Neuronal stem cell (in vitro differentiated cells): ENCODE measurements around the gene TTLL3.
"Not testable (repeated sequence)": the region's sequence is repeated elsewhere in the genome, so short reads cannot be mapped to it uniquely, and the experiment has no call there.

Experiments
- DNase-seq: peaks from one replicate; pipeline ENCODE4 v3.0.0-alpha.2; 2013; ENCODE audit warnings: low spot score
- H2AFZ ChIP-seq: one replicate; pipeline ENCODE4 v1.6.1; 2013; ENCODE audit warnings: mild to moderate bottlenecking, low read length, inconsistent platforms
- H2AK5ac ChIP-seq: 2 replicates; pipeline ENCODE4 v1.6.1; 2013; ENCODE audit warnings: low read depth, mild to moderate bottlenecking, inconsistent platforms, low read length, moderate library complexity, mixed read lengths
- H2BK120ac ChIP-seq: 2 replicates; pipeline ENCODE4 v1.6.1; 2013; ENCODE audit warnings: low read depth, mild to moderate bottlenecking, inconsistent platforms, low read length, moderate library complexity, mixed read lengths
- H2BK12ac ChIP-seq: one replicate; pipeline ENCODE4 v1.6.1; 2013; ENCODE audit warnings: low read length, inconsistent platforms
- H2BK15ac ChIP-seq: 2 replicates; pipeline ENCODE4 v1.6.1; 2013; ENCODE audit warnings: mild to moderate bottlenecking, low read length, inconsistent platforms, mixed read lengths
- H2BK5ac ChIP-seq: one replicate; pipeline ENCODE4 v1.6.1; 2013; ENCODE audit warnings: inconsistent platforms, mild to moderate bottlenecking, low read length, moderate library complexity
- H3K14ac ChIP-seq: one replicate; pipeline ENCODE4 v1.6.1; 2013; ENCODE audit warnings: low read length, inconsistent platforms
- H3K18ac ChIP-seq: 2 replicates; pipeline ENCODE4 v1.6.1; 2013; ENCODE audit warnings: low read length, inconsistent platforms
- H3K23ac ChIP-seq: 2 replicates; pipeline ENCODE4 v1.6.1; 2013; ENCODE audit warnings: low read depth, mild to moderate bottlenecking, mixed read lengths, low read length, inconsistent platforms; ENCODE audit not compliant: poor library complexity
- H3K27ac ChIP-seq: replicated peaks from 3 replicates; pipeline ENCODE4 v1.5.1; 2013; ENCODE audit warnings: low read length, inconsistent platforms
- H3K27me3 ChIP-seq, 3 experiments: 2 replicates each; pipeline ENCODE4 v1.6.1; 2013; ENCODE audit warnings: low read length in 3 of 3, mild to moderate bottlenecking in 2 of 3, inconsistent platforms in 1 of 3, low read depth in 1 of 3, mixed read lengths in 1 of 3, moderate library complexity in 1 of 3; ENCODE audit not compliant: control insufficient read depth in 3 of 3, insufficient read depth in 3 of 3
- H3K36me3 ChIP-seq, 2 donors: replicated peaks in 1 of 2; 2 replicates each; pipeline ENCODE4 v1.6.1; 2013; ENCODE audit warnings: low read length in 2 of 2; ENCODE audit not compliant: control insufficient read depth in 2 of 2, insufficient read depth in 2 of 2
- H3K4ac ChIP-seq: 2 replicates; pipeline ENCODE4 v1.6.1; 2013; ENCODE audit warnings: inconsistent platforms, mild to moderate bottlenecking, low read length, moderate library complexity
- H3K4me1 ChIP-seq, 2 donors: 1 replicate in 1 of 2; 2 replicates in 1 of 2; pipeline ENCODE4 v1.6.1; 2013; ENCODE audit warnings: low read length in 2 of 2, low read depth in 1 of 2; ENCODE audit not compliant: control insufficient read depth in 2 of 2, insufficient read depth in 1 of 2
- H3K4me2 ChIP-seq: one replicate; pipeline ENCODE4 v1.6.1; 2013; ENCODE audit warnings: mild to moderate bottlenecking, low read length, inconsistent platforms; ENCODE audit not compliant: insufficient read depth, poor library complexity, severe bottlenecking
- H3K4me3 ChIP-seq, 2 donors: 2 replicates each; pipeline ENCODE4 v1.5.1; 2013; ENCODE audit warnings: low read length in 2 of 2, mild to moderate bottlenecking in 2 of 2, inconsistent platforms in 1 of 2, moderate library complexity in 1 of 2
- H3K79me1 ChIP-seq: one replicate; pipeline ENCODE4 v1.6.1; 2013; ENCODE audit warnings: low read depth, mild to moderate bottlenecking, inconsistent platforms, low read length, moderate library complexity
- H3K9ac ChIP-seq: one replicate; pipeline ENCODE4 v1.6.1; 2013; ENCODE audit warnings: mild to moderate bottlenecking, low read depth, low read length, inconsistent platforms; ENCODE audit not compliant: poor library complexity
- H3K9me3 ChIP-seq, 2 donors: replicated peaks in 1 of 2; 2 replicates each; pipeline versions ENCODE3 to v1.6.1; 2013; ENCODE audit warnings: low read length in 2 of 2, mild to moderate bottlenecking in 2 of 2, inconsistent platforms in 1 of 2, low read depth in 1 of 2, mixed read lengths in 1 of 2, moderate library complexity in 1 of 2; ENCODE audit not compliant: control insufficient read depth in 2 of 2, insufficient read depth in 1 of 2
- H4K8ac ChIP-seq: one replicate; pipeline ENCODE4 v1.6.1; 2013; ENCODE audit warnings: low read depth, mild to moderate bottlenecking, inconsistent platforms, low read length, moderate library complexity
- H4K91ac ChIP-seq: one replicate; pipeline ENCODE4 v1.6.1; 2013; ENCODE audit warnings: low read length, low read depth, mild to moderate bottlenecking, inconsistent platforms; ENCODE audit not compliant: poor library complexity
- WGBS, 2 donors: extraction: QIAGEN DNeasy Blood & Tissue Kit; methylation state at CpG; one replicate each; pipeline ENCODE4 v1.1.7; 2013; ENCODE audit warnings: missing lambda C conversion rate in 2 of 2, mixed read lengths in 1 of 2; ENCODE audit not compliant: insufficient read length in 2 of 2, insufficient replicate concordance in 1 of 2; ENCODE audit errors: extremely low coverage in 2 of 2; 5-methylcytosine and 5-hydroxymethylcytosine counted together

The TTLL3 gene

DNA sequence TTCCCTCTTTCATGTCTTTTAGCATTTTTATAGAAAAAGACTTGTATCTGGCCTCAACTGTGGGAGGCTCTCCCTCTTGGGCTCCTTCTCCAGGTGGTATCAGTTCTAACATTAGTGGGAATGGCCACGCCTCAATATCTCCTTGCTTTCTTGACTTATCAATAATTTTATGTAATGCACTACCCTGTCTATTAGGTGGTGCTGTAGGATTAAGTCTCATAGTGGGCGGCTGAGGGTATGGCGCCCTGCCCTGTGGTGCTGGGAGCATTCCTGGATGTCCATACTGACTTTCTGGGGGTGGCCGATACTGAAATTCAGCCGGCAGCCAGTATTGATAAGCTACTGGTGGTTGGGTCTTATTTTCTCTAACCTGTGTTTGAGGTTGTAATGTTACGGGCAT lies 42.5 kb downstream of the TTLL3 start:
- Histone ChIP-seq H3K27ac (no peak overlapping the region), H2BK120ac (no peak overlapping the region), H3K9ac (no peak overlapping the region), H3K23ac (no peak overlapping the region), H3K14ac (no peak overlapping the region), H3K4me1 (peaks cover 0 to 3% of the 10 kb centered on the region in 2 donors), H2BK12ac (no peak overlapping the region), H3K18ac (no peak overlapping the region), H4K8ac (no peak overlapping the region), H3K79me1 (no peaks in the 10 kb centered on the region), H3K4me2 (no peak overlapping the region), H3K36me3 (no peaks in the 10 kb centered on the region), H2BK5ac (no peak overlapping the region), H2BK15ac (no peak overlapping the region), H3K9me3 (no peaks in the 10 kb centered on the region), H4K91ac (no peak overlapping the region), H3K4me3 (no peak overlapping the region), H2AFZ (no peak overlapping the region), H3K4ac (no peak overlapping the region), H2AK5ac (no peak overlapping the region), H3K27me3 (peaks cover 0 to 15% (median 6%) of the 10 kb centered on the region in 3 experiments)
- DNase-seq = no peak
- no CpG with 5 or more reads among the region's 6 CpGs for WGBS, 2 donors

DNA sequence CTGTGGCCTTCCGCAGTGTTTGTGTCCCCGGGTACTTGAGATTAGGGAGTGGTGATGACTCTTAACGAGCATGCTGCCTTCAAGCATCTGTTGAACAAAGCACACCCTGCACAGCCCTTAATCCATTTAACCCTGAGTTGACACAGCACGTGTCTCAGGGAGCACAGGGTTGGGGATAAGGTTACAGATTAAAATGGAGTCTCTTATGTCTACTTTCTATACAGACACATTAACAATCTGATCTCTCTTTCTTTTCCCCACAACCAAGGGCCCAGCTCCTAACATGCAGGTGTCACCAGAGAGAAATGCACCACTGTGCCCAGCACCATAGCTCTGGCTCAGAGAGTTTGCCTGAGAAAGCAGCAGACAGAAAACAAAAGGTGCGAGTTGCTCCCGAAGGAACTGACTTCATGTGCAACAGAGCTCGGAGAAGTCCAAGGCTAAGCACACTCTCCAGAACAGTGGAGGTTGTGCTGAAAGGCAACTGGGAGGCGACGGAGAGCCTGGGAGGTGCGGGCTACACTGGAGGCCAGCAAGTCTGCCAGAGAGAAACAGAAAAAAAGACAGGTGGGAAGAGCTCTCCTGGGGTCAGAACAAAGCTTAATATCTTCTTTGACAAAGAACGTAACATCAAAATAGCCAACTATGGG lies 44.4 kb downstream of the TTLL3 start:
- DNase-seq = peak; percentile 36

DNA sequence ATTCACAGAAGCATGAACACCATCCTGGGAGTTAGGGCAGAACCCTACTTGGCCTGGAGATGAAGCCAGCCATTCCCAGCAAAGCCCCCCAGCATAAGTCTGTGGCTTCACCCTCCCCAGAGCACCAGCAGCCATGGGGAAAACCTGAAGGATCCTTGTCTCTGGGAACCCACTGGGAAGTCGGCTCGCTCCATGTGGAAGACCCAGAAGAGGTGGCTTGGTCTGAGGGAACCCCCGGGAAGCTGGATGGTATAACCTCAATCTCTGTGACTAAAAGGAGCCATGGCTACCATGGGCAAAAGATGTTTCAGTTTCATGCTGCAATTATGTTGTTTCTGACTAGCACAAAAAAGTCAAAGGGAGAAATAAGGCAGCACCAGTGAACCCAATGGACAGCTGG lies 45.5 kb downstream of the TTLL3 start:
- Histone ChIP-seq H4K8ac (no peak overlapping the region), H3K79me1 (no peaks in the 10 kb centered on the region), H2BK12ac (no peak overlapping the region), H3K18ac (no peak overlapping the region), H2AK5ac (no peak overlapping the region), H3K36me3 (no peaks in the 10 kb centered on the region), H3K23ac (no peak overlapping the region), H3K4me1 (peaks cover 0 to 5% of the 10 kb centered on the region in 2 donors), H3K4me3 (no peak overlapping the region), H3K27ac (no peak overlapping the region), H2BK120ac (no peak overlapping the region), H3K9me3 (no peaks in the 10 kb centered on the region), H3K27me3 (peaks cover 0 to 11% (median 6%) of the 10 kb centered on the region in 3 experiments), H2BK15ac (no peak overlapping the region), H3K14ac (no peak overlapping the region), H2BK5ac (no peak overlapping the region), H4K91ac (no peak overlapping the region), H3K4me2 (no peak overlapping the region), H2AFZ (no peak overlapping the region), H3K9ac (no peak overlapping the region), H3K4ac (no peak overlapping the region)
- DNase-seq = no peak
- no CpG with 5 or more reads among the region's 3 CpGs for WGBS, 2 donors

More for the DNA sequence above, 44.4 kb downstream of the TTLL3 start:
- H2AFZ ChIP-seq, H3K9ac ChIP-seq, H2BK5ac ChIP-seq, H3K23ac ChIP-seq, H3K4me2 ChIP-seq, H3K4me3 ChIP-seq, H3K4me1 ChIP-seq, H3K14ac ChIP-seq, H2AK5ac ChIP-seq, H2BK120ac ChIP-seq, H3K18ac ChIP-seq, H2BK15ac ChIP-seq, H4K91ac ChIP-seq, H3K9me3 ChIP-seq, H4K8ac ChIP-seq, H3K36me3 ChIP-seq, H2BK12ac ChIP-seq, H3K4ac ChIP-seq, H3K27ac ChIP-seq, H3K79me1 ChIP-seq: not testable (repeated sequence)
- peaks cover 0 to 15% (median 6%) of the 10 kb centered on the region in 3 experiments for H3K27me3 ChIP-seq
- no CpG with 5 or more reads among the region's 11 CpGs for WGBS, 2 donors

GRCh38 chr3:9859530-9860025 lies 49.5 kb downstream of the TTLL3 start:
- no peak overlapping the region for H3K23ac ChIP-seq
- H2AFZ ChIP-seq = no peak overlapping the region
- H3K4me1 ChIP-seq = peaks cover 0 to 8% of the 10 kb centered on the region in 2 donors
- H2BK120ac ChIP-seq = no peak overlapping the region
- WGBS, 2 donors = no CpG with 5 or more reads among the region's 12 CpGs
- no peak overlapping the region for H3K14ac ChIP-seq
- peak overlapping the region; percentile 18 for H3K18ac ChIP-seq
- no peak overlapping the region for H3K27ac ChIP-seq
- no peak overlapping the region for H3K4ac ChIP-seq
- H3K27me3 ChIP-seq = peaks cover 0 to 15% (median 5%) of the 10 kb centered on the region in 3 experiments
- no peak overlapping the region for H2BK15ac ChIP-seq
- no peaks in the 10 kb centered on the region for H3K36me3 ChIP-seq
- no peak overlapping the region for H3K4me2 ChIP-seq
- H2BK12ac ChIP-seq = no peak overlapping the region
- H4K91ac ChIP-seq = no peak overlapping the region
- H3K9ac ChIP-seq = no peak overlapping the region
- no peak overlapping the region for H3K4me3 ChIP-seq
- no peaks in the 10 kb centered on the region for H3K9me3 ChIP-seq
- H3K79me1 ChIP-seq = no peaks in the 10 kb centered on the region
- no peak overlapping the region for H2BK5ac ChIP-seq
- no peak for DNase-seq
- no peak overlapping the region for H4K8ac ChIP-seq
- H2AK5ac ChIP-seq = no peak overlapping the region
